Stimulated activated CD8-positive, alpha-beta memory T cell treated with anti-CD3 and anti-CD28 coated beads, Interleukin-15, amount 100 ng/mL, for 1 hour (primary cell): ENCODE measurements around the gene SAMD9L.

Source experiments
- DNase-seq: peaks from one replicate; pipeline ENCODE4 v3.0.0-alpha.2; 2020; ENCODE audit warnings: low read depth

The SAMD9L gene

DNA sequence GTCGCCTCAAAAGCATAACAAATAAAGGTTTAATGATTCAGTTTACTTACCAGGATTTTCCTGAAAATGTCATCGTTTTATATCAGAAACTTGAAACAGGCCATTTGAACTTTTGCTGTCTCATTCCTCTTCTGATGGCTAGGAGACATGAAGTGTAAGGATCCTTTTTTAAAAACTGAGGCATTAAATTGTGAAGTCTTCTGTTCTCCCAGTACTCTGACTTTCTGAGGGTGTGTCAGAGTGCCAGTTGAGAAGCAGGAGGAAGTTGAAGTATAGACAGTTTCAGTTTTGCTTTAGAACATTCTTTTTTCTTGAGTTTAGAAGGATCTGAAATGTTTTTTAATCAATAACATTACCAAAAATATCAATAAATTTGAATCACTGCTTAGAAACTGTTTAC lies at the start of gene SAMD9L:
Gene SAMD9L, minus strand, starts transcription at position 242 of the 400 bp plus-strand sequence. CDS start 12,414 bp downstream, outside the sequence.
- no peak for DNase-seq

DNA sequence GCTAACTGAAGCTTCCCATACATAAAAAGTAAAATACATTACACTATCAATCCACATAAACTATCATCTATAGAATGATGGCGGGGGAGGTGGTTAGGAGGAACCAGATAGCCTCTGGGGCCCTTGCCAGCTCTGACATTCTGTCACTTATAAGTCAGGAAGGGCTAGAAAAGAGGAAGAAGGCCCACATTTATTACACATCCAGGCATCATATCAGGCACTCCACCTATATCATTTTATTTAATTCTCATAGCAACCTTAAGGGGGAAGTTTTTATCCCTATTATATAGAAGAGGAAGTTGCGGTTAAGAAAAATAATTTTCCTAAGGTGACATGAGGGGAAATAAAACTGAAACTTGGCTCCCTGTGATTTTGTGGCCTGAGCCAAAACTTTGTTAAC lies 48.2 kb upstream of the SAMD9L start:
- no peak for DNase-seq

DNA sequence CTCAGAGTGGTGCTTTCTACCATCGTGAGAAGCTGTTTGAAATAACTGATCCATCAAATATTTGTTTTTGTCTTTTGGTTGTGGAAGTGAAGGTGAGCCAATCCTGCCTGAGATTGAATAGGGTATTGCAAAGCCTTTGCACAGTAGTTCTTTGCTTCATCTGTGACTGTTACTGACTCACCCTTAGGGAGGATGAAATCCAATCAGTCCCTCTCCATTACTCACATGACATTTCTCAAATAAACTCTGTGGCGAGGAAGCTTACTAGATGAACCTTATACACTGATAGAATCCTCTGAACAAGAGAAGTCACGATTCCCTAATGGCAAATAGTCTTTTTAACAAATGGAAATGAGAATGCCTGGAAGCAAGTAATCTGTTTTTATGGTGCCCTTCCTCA lies 46.2 kb upstream of the SAMD9L start:
- no peak for DNase-seq

GRCh38 chr7:93188870-93189634 lies 40.9 kb upstream of the SAMD9L start:
- DNase-seq = no peak

DNA sequence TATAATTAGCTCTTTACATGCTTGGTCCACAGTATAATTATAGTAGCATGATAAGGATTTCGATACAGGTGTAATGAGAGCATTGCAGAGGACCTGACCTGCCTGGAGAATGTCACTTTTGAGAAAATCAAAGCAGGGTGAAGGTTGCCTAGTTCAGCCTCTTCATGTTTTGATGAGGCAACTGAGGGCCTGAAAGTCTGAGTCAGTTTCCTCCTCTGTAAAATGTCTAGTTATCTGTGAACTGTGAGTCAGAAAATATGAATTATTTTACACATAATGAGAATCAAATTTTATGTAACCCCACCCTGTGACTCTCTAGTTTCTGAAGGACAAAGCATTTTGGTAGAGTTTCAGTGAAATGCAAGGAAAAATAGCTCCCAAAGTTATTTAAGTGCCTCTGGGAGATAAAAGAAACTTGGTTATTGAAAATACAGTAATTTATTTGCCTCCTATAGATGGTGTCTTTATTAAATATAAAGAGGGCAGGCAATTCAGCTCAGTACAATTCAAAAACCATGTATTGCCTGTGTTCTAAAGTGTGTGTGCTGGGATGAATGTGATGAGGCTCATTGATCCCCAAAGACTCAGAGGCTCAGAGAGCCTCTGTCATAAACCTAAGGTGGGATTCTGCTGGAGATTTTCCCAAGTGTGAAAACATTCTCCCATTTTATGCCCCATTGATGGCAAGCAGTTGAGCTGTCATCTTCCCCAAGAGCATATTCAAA lies 37.3 kb upstream of the SAMD9L start:
- no peak for DNase-seq

- DNase-seq = no peak
Observed at GRCh38 chr7:93179173-93179572, 31.0 kb upstream of the SAMD9L start.

DNA sequence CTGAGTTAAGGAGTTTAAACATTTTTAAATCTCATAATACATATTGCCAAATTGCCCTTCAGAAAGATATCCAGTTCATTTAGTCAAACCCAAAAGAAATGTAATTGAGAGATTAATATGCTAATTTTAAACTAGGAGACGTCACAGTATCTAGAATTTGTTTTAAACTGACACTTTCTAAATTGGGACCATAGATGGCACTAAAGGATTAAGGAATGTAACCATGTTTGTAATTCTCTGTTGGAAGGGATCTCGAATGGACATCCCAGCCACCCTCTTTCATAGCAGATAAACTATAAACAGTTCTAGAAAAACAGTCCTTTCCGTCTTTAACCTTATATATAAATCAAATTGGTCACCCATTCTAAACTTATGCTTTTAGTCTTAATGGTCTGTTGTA lies 30.0 kb upstream of the SAMD9L start:
- no peak for DNase-seq

GRCh38 chr7:93176992-93177580 lies 28.9 kb upstream of the SAMD9L start:
- no peak for DNase-seq

- no peak for DNase-seq
Observed at GRCh38 chr7:93175219-93175618, 27.0 kb upstream of the SAMD9L start.

GRCh38 chr7:93172683-93173082 lies 24.5 kb upstream of the SAMD9L start:
- no peak for DNase-seq

DNA sequence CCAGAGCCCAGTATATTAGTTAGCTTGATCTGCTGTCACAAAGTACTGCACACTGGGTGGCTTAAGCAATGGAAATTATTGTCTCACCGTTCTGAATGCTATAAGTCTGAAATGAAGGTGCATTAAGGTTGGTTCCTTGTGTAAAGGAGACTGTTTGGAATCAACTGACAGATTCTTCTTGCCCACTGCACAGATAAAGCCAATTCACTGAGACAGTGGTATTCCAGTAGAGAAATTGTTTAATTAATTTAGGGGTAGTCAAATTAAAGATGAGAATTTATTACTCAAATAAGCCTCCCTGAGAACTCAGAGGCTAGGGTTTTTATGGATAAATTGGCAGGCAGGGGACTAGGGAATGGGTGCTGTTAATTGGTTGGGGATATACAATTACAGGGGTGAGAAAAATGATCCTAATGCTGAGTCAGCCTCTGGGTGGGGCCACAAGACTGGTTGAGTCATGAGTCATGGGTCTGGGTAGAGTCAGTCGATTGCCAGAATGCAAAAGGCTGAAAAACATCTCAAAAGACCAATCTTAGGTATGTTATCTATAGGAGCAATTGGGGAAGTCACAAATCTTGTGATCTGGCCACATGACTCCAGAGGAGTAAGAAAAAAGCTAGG lies 23.5 kb upstream of the SAMD9L start:
- no peak for DNase-seq

- no peak for DNase-seq
Observed at GRCh38 chr7:93165447-93165846, 17.3 kb upstream of the SAMD9L start.

DNA sequence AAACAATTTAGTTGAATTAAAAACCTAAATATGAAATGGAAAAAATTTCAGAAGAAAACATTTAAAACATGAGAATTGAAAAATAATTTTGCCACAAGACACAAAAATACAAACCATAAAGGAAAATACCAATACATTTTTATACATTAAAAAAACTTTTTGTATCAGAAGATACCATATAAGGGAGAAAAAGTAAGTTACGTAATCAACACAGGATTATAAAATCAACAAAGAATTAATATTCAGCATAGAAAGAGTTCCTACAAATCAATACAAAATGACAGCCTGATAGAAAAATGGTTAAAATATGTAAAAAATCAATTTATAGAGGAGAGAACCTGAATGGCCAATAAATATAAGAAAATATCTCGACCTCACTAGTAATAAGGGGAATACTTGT lies 16.6 kb upstream of the SAMD9L start:
- no peak for DNase-seq

GRCh38 chr7:93161181-93161762 lies 13.1 kb upstream of the SAMD9L start:
- no peak for DNase-seq

- no peak for DNase-seq
Observed at GRCh38 chr7:93160410-93160809, 12.2 kb upstream of the SAMD9L start.

DNA sequence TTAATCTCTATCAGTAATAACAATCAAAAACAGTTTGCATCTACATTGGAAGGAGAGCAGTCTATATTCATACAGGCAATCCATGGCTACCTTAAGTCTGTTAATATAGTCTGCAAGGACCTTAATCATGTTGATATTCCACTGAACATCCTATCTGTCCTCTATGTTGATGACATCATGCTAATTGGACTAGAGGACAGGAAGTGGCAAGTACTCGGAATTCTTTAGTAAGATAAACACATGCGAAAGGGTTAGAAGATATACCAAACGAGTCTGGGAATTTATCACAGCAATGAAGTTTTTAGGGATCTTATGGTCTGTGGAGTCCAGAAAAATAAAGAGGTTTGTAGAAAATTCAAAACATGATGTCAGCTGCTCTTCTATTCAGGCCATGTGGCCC lies 11.3 kb upstream of the SAMD9L start:
- DNase-seq = no peak

DNA sequence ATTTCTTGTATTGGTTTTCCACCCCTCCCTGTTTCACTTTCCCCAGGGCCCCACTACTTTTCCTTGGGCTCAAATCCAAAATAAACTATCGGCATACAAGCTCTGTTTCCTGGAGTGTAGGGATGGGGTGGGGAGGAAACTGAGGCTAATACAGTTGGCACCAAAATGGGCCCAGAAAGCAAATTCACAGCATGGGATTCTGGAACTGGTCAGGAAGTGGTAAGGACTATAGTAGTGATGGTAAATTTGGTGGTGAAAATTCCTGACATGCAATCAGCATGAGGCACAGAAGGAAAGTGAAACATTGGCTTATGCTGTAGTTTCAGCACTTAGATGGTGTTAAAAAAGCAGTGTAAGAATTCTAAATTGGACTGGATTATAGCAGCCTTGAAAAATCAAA lies 8.7 kb upstream of the SAMD9L start:
- no peak for DNase-seq

DNA sequence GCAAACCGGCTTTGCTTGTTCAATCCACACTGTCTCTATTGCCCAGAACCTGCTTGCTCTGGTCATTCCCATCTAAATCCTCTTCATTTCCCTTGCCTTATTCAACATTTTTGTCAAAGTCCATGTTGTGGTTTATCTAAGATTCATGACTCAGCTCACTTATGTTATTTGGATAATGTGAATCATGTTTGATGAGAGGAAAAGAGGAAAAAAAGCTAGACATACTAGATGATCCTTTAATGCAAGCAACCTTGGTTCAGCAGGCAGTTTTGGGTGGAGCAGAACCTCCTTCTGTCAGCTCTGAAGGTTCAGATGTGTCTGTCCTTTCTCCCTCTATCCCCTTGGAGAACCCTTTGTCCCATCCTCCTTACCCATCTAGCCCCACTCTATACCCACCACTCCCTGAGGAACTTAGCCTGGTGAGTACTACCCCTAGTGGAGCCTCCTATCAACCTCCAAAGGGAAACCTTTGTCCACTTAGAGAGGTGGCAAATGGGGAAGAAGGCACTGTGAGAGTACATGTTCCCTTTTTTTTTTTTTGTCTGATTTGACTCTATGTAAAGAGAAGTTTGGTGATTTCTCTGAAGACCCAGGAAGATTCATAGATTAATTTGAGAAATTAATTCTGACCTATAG lies 2.1 kb upstream of the SAMD9L start:
- DNase-seq = no peak

GRCh38 chr7:93148727-93149126 lies 542 bp upstream of the SAMD9L start:
- DNase-seq = no peak

DNA sequence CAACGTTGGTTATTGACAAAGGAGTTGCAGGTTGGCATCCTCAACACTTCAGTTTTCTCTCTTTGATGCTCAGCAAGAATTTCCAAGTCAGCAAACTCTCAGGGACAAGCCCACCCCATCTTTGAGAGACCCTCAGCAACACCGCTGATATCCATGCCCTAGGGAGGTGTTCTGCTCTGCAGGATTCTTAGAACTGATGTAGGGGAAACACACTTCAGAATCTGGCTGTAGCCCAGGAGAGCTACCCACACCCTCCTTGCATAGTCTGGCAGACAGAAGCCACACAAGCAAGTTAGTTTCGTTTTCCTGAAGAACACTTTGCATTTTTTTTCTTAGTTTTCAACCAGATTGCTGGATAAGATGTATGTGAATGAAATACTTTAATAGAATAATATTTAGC lies 822 bp downstream of the SAMD9L start:
- DNase-seq = no peak

DNA sequence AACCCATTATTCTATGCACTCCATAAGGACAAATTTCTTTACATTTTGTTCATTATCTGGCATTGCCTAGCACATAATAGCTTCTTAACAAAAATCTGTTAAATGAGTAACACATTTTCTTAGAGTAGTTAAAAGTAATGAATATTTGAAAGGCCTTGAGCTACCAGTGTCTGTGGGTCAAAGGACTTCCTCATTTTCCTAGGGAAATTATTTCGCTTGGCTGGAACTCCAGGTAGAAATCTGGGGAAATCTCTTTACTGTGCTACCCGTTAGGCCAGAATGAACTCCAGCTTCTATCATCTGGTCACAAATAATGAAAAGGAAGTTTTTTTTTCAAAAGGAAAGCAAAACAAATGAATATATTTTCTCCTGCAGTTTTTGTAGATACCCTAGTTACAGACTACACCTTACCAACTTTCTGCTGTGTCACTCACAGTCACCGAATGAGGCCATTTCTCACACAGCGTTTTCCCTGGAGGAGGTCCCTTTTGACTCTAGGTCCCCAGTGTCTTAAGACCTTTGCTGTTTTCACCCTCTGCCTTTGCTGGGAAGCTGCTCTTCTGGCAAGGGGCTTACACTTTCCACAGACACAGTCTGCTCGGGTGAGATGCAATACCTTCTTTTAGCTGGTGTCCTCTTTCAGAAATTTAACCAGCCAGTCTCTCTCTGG lies 1.6 kb downstream of the SAMD9L start:
- no peak for DNase-seq
